GM18520 (cell line): ENCODE results near the gene TPCN2.
"Not testable (repeated sequence)": the region's sequence is repeated elsewhere in the genome, so short reads cannot be mapped to it uniquely, and the experiment has no call there.

Experiments used
- ATAC-seq: cut with Tn5 transposase; IDR thresholded peaks from one replicate; pipeline ENCODE4 v1.9.1; 2021; ENCODE audit not compliant: unreplicated experiment

The TPCN2 gene

DNA sequence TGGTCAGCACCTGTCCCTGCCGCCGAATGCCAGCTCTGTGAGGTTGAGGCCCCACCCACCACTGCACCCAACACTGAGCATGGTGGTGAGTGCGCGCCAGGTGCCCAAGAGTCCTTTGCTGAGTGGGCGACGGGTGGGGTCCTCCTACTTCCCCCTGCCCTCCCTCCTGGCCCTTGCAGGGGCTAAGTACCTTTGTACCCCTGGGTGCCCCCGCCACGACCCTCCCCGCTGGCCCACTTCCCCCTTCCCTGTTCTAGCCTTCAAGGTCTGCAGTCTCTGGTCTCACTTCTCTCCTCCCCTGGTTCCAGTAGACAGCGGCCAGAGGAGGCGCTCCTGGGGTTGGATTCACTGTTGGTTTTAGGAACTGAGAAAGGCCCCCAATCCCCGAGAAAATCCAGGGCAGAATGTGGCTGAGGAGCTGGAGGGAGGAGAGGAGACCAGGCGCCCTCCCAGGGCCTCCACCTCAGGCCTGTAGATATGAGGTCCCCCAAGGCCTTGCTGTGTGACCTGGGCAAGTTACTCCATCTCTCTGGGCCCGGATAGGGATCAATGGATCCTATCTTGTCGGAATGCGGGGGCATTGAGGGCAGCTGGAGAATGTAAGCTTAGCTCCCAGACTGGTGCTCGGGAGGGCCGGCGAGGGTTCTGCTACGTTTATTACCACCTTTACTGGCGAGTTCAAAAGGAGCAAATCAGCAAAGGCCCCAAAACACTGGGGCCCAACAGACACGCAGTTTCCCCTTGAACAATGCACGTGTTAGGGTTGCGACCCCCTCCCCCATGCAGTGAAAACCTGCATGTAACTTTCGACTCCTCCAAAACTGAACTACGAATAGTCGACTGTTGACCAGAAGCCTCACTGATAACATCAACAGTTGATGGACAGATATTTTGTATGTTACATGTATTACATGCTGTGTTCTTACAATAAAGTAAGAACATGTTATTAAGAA is 75.1 kb downstream of the TPCN2 start:
- no peak for ATAC-seq

DNA sequence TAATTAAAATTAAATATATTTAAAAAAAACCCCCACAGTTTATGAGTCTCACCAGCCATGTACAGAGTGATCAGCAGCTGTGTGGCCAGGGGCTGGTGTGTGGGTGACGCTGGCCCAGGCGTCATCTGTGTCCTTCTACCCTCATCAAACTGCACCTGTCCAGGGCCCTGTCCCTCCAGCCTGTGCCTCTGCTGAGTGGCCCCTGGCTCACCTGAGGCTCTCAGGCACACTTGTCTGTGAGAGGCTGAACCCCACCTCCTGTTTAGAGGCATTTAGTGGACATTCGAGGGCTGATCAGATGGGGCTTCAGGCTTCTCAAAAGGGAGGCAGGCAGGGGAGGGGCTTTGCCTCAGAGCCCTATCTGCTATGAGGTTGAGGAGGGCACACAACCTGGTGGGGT is 77.1 kb downstream of the TPCN2 start:
- no peak for ATAC-seq

- ATAC-seq = no peak
These were observed 77.6 kb downstream of the TPCN2 start for GRCh38 chr11:69126286-69126685.

DNA sequence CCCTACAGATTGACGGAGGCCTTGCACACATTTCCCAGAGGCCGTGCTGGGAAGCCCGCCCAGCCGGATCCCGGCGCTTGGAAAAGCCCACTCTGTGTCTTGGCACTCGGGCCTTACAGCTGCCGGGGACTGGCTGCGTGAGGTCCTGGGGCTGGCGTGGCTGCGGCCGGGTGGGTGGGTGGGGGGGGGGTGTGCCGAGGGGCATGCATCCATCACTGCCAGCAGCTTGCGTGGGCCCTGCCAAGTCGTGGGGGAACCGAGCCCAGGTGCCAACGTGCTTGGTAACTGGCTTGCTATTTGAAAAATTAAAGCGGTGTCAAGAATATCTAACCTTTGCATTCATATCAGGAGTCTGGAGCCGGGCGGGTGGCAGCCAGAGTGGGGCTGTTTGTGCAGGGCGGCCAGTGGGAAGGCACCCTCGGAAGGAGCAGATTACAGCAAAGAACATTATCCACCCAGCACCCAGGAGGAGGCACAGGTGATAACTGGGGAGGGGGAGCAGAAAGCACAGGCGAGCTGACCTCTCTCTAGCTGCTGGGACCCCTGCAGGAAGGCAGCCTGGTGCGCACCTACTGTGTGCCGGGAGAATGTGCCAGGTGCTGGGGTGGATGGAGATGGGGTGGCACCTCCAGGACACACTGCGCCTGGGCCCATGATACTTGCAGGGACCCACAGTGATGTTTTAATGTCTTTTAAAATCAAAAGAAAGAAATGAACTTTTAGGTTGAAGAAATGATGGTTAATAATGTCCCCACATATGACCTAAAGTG is 78.5 kb downstream of the TPCN2 start:
- ATAC-seq = no peak

DNA sequence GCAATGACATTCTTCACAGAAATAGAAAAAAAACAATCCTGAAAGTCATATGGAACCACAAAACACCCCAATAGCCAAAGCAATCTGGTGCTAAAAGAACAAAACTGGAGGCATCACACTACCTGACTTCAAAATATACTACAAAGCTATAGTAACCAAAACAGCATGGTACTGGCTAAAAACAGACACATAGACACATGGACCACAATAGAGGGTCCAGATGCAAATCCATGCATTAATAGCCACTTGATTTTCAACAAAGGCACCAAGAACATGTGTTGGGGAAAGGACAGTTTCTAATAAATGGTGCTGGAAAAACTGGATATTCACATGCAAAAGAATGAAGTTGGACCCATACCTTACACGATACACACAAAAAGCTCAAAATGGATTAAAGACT is 79.2 kb downstream of the TPCN2 start:
- no peak for ATAC-seq

DNA sequence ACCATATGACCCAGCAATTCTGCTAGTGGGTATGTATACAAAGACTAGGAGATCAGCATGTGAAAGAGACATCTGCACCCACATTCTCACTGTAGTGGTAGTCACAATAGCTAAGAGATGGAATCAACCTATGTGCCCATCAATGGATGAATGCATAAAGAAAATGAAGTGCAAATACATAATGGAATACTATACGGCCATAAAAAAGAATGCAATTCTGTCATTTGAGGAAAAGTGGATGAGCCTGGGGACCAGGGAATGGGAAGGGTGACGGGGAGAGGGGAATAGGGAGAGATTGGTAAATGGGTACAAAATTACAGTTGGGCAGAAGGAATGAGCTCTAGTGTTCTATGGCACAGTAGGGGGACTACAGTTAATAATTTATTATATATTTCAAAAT is 80.3 kb downstream of the TPCN2 start:
- no peak for ATAC-seq

DNA sequence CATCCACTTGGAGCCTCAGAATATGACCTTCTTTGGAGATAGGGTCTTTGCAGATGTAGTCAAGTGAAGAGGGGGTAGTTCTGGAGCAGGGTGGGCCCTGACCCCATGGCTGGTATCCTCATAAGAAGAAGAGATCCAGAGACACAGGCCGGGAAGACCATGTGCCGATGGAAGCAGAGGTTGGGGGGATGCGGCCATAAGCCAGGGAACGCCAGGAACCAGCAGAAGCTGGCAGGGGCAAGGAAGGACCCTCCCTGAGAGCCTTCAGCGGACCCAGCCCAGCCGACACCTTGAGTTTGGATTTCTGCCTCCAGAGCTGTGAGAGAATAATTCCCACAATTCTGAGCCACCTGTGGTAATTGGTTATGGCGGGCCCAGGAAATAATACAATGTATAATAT is 80.9 kb downstream of the TPCN2 start:
- no peak for ATAC-seq

DNA sequence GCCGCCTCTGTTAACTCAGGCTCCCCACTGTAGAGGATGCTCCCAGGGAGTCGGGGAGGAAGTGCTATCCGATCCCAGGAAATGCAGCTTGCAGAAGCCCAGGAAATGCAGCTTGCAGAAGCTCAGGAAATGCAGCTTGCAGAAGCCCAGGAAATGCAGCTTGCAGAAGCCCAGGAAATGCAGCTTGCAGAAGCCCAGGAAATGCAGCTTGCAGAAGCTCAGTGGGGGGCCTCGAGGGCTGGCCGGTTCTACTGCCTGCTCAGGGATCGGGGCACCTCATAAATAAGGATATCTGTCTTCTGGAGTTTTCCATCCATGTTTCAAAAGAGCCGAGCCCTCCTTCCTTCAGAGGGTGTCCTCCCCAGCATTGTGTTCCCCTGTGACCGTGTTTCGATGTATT is 81.9 kb downstream of the TPCN2 start:
- ATAC-seq = no peak

GRCh38 chr11:69131121-69131566 is 82.4 kb downstream of the TPCN2 start:
- no peak for ATAC-seq

GRCh38 chr11:69131644-69132300 is 83.0 kb downstream of the TPCN2 start:
- ATAC-seq = no peak

DNA sequence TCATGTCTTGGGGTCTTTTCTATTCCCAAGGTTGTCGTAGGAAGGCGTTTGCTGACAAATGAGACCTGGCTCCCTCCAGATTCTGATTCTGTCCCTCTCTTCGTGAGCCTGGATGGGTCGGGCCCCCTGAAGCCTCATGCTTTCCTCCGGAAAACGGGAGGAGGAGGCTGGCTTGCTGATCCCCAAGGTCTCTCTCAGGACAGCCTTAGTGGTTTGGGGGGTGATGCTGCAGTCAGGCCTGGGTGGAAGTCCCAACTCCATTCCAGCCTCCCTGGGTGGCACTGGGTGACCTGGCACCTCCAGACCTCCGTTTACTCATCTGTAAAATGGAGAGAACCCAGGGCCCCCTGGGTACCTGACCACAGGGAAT is 83.6 kb downstream of the TPCN2 start:
- ATAC-seq = no peak

DNA sequence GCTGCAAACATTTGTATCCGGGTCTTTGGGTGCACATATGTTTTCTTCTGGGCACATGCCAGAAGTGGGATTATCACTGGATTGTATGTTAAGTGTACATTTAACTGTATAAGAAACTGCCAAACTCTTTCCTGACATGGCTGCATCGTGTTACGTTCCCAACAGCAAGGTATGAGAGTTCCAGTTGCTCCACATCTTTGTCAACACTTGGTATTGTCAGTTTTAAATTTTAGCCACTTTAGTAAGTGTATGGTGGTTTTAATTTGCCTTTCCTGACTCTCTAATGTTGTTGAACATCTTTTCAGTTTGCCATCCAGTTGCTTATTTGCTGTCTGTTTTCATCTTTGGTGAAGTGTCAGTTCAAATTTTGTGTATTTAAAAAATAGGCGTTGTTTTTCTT is 84.5 kb downstream of the TPCN2 start:
- no peak for ATAC-seq

- ATAC-seq = not testable (repeated sequence)
These were observed 85.5 kb downstream of the TPCN2 start for GRCh38 chr11:69134182-69134581.

GRCh38 chr11:69134957-69135356 is 86.2 kb downstream of the TPCN2 start:
- ATAC-seq = no peak

GRCh38 chr11:69135420-69136363 is 87.0 kb downstream of the TPCN2 start:
- no peak for ATAC-seq

DNA sequence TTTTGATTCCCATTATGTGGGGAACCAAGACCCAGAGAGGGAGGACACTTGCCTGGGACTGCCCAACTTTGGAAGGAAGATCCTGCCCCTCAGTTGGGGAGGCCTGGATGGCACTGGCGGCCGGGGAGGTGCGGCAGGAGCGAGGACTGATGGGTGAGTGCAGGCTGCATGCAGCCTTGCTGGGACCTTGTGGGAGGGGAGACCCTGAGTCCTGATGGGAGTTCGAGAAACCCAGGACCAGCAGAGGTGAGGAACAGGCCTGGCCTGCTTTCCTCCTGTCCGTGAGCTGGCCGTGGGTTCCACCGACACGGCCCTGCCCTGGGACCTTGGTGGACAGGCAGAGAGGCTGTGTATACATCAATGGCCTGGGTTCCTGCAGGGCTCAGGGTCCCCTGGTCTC is 87.7 kb downstream of the TPCN2 start:
- no peak for ATAC-seq

DNA sequence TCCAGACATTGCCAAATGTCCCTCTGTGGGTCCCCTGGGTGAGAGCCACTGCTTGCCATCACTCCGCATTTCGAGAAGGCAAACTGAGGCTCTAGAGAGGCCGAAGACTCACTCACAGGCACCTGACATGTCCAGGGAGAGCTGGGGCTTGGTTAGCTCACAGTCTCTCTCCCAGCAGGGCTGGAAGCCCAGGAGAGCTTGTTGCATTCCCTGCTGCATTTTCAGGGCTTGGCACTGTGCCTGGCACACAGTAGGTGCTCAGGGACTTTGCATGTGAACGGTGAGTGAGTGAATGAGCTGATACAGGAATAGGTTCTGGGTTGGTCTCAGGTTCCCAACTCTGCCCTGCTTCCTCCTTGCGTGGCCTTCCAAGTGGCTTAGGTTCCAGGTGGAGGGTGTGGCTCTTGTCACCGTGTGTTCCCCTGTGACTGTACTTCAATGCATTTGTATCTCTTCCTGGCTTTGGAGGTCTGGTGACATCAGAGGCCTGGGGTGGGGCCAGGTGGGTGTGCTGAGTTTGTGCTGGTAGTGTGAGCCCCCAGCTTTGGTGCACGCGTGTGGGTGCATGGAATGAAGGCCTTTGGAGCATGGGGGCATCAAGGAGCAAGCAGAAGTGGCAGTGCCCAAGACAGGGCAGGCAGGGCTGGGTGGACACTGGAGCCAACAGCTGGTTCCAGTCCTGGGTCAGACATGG is 88.6 kb downstream of the TPCN2 start:
- ATAC-seq = no peak

DNA sequence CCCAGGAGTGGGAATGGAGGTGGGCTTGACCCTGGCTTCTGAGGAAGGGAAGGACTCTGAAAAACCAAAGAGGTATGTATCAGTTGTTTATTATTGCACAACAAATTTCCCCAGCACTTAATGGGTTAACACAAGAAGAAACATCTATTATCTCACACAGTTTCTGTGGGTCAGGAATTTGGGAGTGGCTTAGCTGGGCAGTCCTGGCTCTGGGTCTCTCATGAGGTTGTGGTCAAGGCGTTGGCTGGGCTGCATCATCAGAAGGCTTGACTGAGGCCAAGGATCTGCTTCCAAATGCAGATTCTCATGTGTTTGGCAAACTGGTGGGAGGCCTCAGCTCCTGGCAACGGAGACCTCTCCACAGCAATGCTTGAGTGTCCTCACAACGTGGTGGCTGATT is 89.5 kb downstream of the TPCN2 start:
- ATAC-seq = no peak

DNA sequence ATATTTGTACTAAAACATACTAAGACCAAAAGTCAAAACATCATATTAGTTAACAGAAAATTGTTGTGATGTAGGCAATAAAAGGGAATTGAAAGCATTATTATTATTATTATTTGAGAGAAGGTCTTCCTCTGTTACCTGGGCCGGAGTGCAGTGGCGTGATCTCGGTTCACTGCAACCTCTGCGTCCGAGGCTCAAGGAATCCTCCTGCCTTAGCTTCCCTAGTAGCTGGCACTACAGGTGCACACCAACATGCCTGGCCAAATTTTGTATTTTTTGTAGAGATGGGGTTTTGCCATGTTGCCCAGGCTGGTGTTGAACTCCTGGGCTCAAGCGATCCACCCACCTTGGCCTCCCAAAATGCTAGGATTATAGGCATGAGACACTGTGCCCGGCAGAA is 91.4 kb downstream of the TPCN2 start:
- not testable (repeated sequence) for ATAC-seq

- no peak for ATAC-seq
These were observed 91.9 kb downstream of the TPCN2 start for GRCh38 chr11:69140635-69141034.
